ENCODE data around the gene MORN1. TPM values are rescaled to one million over a fixed set of nuclear protein-coding genes. Genes with fewer than 3 reads are reported as not detected.
A peak's percentile ranks its signal among the peaks of the same experiment; 100 is the strongest.

MORN1 gene
- polyA plus RNA-seq, 1 donor: 10.3 TPM

- Histone ChIP-seq H3K4me3 (ENCODE audit: low read length) (no peak overlapping the region), H3K9me3 (ENCODE audit: control insufficient read depth, low read depth, low read length) (peaks cover 12% of the 10 kb centered on the region), H3K27ac (ENCODE audit: low read length) (no peak overlapping the region), H3K36me3 (ENCODE audit: control insufficient read depth, insufficient read depth, low read length) (no peaks in the 10 kb centered on the region), H3K4me1 (ENCODE audit: control insufficient read depth, insufficient read depth, low read length) (peaks cover 52% of the 10 kb centered on the region), H3K27me3 (ENCODE audit: control insufficient read depth, insufficient read depth, low read length) (peaks cover 30% of the 10 kb centered on the region)
- no CpG with 5 or more reads among the region's 34 CpGs for WGBS (ENCODE audit: insufficient coverage, low lambda C conversion rate)
- peak in 1 of 2 donors; percentile 45 for DNase-seq
These were observed 42.7 kb upstream of the MORN1 start for GRCh38 chr1:2433936-2434655.

GRCh38 chr1:2433196-2433595 lies 41.8 kb upstream of the MORN1 start:
- no peak overlapping the region for H3K27ac ChIP-seq (ENCODE audit: low read length)
- peaks cover 30% of the 10 kb centered on the region for H3K27me3 ChIP-seq (ENCODE audit: control insufficient read depth, insufficient read depth, low read length)
- H3K4me3 ChIP-seq (ENCODE audit: low read length): no peak overlapping the region
- H3K9me3 ChIP-seq (ENCODE audit: control insufficient read depth, low read depth, low read length): peaks cover 19% of the 10 kb centered on the region
- DNase-seq: no peak
- peaks cover 52% of the 10 kb centered on the region for H3K4me1 ChIP-seq (ENCODE audit: control insufficient read depth, insufficient read depth, low read length)
- no peaks in the 10 kb centered on the region for H3K36me3 ChIP-seq (ENCODE audit: control insufficient read depth, insufficient read depth, low read length)
- no CpG with 5 or more reads among the region's 13 CpGs for WGBS (ENCODE audit: insufficient coverage, low lambda C conversion rate)

GRCh38 chr1:2432441-2432844 lies 41.1 kb upstream of the MORN1 start:
- WGBS (ENCODE audit: insufficient coverage, low lambda C conversion rate): no CpG with 5 or more reads among the region's 16 CpGs
- peaks cover 30% of the 10 kb centered on the region for H3K27me3 ChIP-seq (ENCODE audit: control insufficient read depth, insufficient read depth, low read length)
- H3K4me1 ChIP-seq (ENCODE audit: control insufficient read depth, insufficient read depth, low read length): peaks cover 52% of the 10 kb centered on the region

GRCh38 chr1:2431518-2431917 lies 40.2 kb upstream of the MORN1 start:
- H3K36me3 ChIP-seq (ENCODE audit: control insufficient read depth, insufficient read depth, low read length): no peaks in the 10 kb centered on the region
- no CpG with 5 or more reads among the region's 10 CpGs for WGBS (ENCODE audit: insufficient coverage, low lambda C conversion rate)
- peaks cover 52% of the 10 kb centered on the region for H3K4me1 ChIP-seq (ENCODE audit: control insufficient read depth, insufficient read depth, low read length)
- H3K27ac ChIP-seq (ENCODE audit: low read length): no peak overlapping the region
- no peak overlapping the region for H3K4me3 ChIP-seq (ENCODE audit: low read length)
- peaks cover 34% of the 10 kb centered on the region for H3K27me3 ChIP-seq (ENCODE audit: control insufficient read depth, insufficient read depth, low read length)
- peaks cover 24% of the 10 kb centered on the region for H3K9me3 ChIP-seq (ENCODE audit: control insufficient read depth, low read depth, low read length)
- DNase-seq: peak in 1 of 2 donors; percentile 16

More at GRCh38 chr1:2432441-2432844, 41.1 kb upstream of the MORN1 start:
- peaks cover 23% of the 10 kb centered on the region for H3K9me3 ChIP-seq (ENCODE audit: control insufficient read depth, low read depth, low read length)
- no peaks in the 10 kb centered on the region for H3K36me3 ChIP-seq (ENCODE audit: control insufficient read depth, insufficient read depth, low read length)
- no peak overlapping the region for H3K27ac ChIP-seq (ENCODE audit: low read length)
- no peak overlapping the region for H3K4me3 ChIP-seq (ENCODE audit: low read length)
- DNase-seq: no peak

- peaks cover 38% of the 10 kb centered on the region for H3K27me3 ChIP-seq (ENCODE audit: control insufficient read depth, insufficient read depth, low read length)
- DNase-seq: peak; percentile 38 to 76
- H3K27ac ChIP-seq (ENCODE audit: low read length): peak overlapping the region; percentile 74
- H3K36me3 ChIP-seq (ENCODE audit: control insufficient read depth, insufficient read depth, low read length): no peaks in the 10 kb centered on the region
- peaks cover 24% of the 10 kb centered on the region for H3K9me3 ChIP-seq (ENCODE audit: control insufficient read depth, low read depth, low read length)
- WGBS (ENCODE audit: insufficient coverage, low lambda C conversion rate): no CpG with 5 or more reads among the region's 16 CpGs
- no peak overlapping the region for H3K4me3 ChIP-seq (ENCODE audit: low read length)
- peaks cover 52% of the 10 kb centered on the region for H3K4me1 ChIP-seq (ENCODE audit: control insufficient read depth, insufficient read depth, low read length)
These were observed 39.7 kb upstream of the MORN1 start for GRCh38 chr1:2431103-2431502.

GRCh38 chr1:2430592-2430973 lies 39.2 kb upstream of the MORN1 start:
- peak; percentile 82 to 93 for DNase-seq
- H3K27me3 ChIP-seq (ENCODE audit: control insufficient read depth, insufficient read depth, low read length): peaks cover 38% of the 10 kb centered on the region
- no peak overlapping the region for H3K4me3 ChIP-seq (ENCODE audit: low read length)
- H3K27ac ChIP-seq (ENCODE audit: low read length): peak overlapping the region; percentile 74
- no peaks in the 10 kb centered on the region for H3K36me3 ChIP-seq (ENCODE audit: control insufficient read depth, insufficient read depth, low read length)
- WGBS (ENCODE audit: insufficient coverage, low lambda C conversion rate): no CpG with 5 or more reads among the region's 10 CpGs
- peaks cover 24% of the 10 kb centered on the region for H3K9me3 ChIP-seq (ENCODE audit: control insufficient read depth, low read depth, low read length)
- H3K4me1 ChIP-seq (ENCODE audit: control insufficient read depth, insufficient read depth, low read length): peaks cover 52% of the 10 kb centered on the region

GRCh38 chr1:2429780-2430591 lies 38.6 kb upstream of the MORN1 start:
- H3K27ac ChIP-seq (ENCODE audit: low read length): peak overlapping the region; percentile 74
- H3K4me1 ChIP-seq (ENCODE audit: control insufficient read depth, insufficient read depth, low read length): peaks cover 48% of the 10 kb centered on the region
- DNase-seq: no peak
- no peak overlapping the region for H3K4me3 ChIP-seq (ENCODE audit: low read length)
- peaks cover 38% of the 10 kb centered on the region for H3K27me3 ChIP-seq (ENCODE audit: control insufficient read depth, insufficient read depth, low read length)
- no peaks in the 10 kb centered on the region for H3K36me3 ChIP-seq (ENCODE audit: control insufficient read depth, insufficient read depth, low read length)
- WGBS (ENCODE audit: insufficient coverage, low lambda C conversion rate): no CpG with 5 or more reads among the region's 20 CpGs
- H3K9me3 ChIP-seq (ENCODE audit: control insufficient read depth, low read depth, low read length): peaks cover 24% of the 10 kb centered on the region

GRCh38 chr1:2428490-2428889 lies 37.1 kb upstream of the MORN1 start:
- Histone ChIP-seq H3K27me3 (ENCODE audit: control insufficient read depth, insufficient read depth, low read length) (peaks cover 23% of the 10 kb centered on the region), H3K4me1 (ENCODE audit: control insufficient read depth, insufficient read depth, low read length) (peaks cover 33% of the 10 kb centered on the region)
- WGBS (ENCODE audit: insufficient coverage, low lambda C conversion rate): 100% methylated on average over 1 of the region's 28 CpGs

GRCh38 chr1:2427976-2428375 lies 36.6 kb upstream of the MORN1 start:
- WGBS (ENCODE audit: insufficient coverage, low lambda C conversion rate): no CpG with 5 or more reads among the region's 10 CpGs
- Histone ChIP-seq H3K27me3 (ENCODE audit: control insufficient read depth, insufficient read depth, low read length) (peaks cover 18% of the 10 kb centered on the region), H3K4me1 (ENCODE audit: control insufficient read depth, insufficient read depth, low read length) (peaks cover 29% of the 10 kb centered on the region), H3K9me3 (ENCODE audit: control insufficient read depth, low read depth, low read length) (peaks cover 24% of the 10 kb centered on the region), H3K36me3 (ENCODE audit: control insufficient read depth, insufficient read depth, low read length) (no peaks in the 10 kb centered on the region), H3K27ac (ENCODE audit: low read length) (no peak overlapping the region), H3K4me3 (ENCODE audit: low read length) (no peak overlapping the region)
- DNase-seq: no peak

More at GRCh38 chr1:2428490-2428889, 37.1 kb upstream of the MORN1 start:
- Histone ChIP-seq H3K9me3 (ENCODE audit: control insufficient read depth, low read depth, low read length) (peaks cover 24% of the 10 kb centered on the region), H3K36me3 (ENCODE audit: control insufficient read depth, insufficient read depth, low read length) (no peaks in the 10 kb centered on the region), H3K4me3 (ENCODE audit: low read length) (no peak overlapping the region), H3K27ac (ENCODE audit: low read length) (no peak overlapping the region)
- DNase-seq: no peak

- Histone ChIP-seq H3K9me3 (ENCODE audit: control insufficient read depth, low read depth, low read length) (peaks cover 24% of the 10 kb centered on the region), H3K27me3 (ENCODE audit: control insufficient read depth, insufficient read depth, low read length) (peaks cover 8% of the 10 kb centered on the region), H3K27ac (ENCODE audit: low read length) (no peak overlapping the region), H3K36me3 (ENCODE audit: control insufficient read depth, insufficient read depth, low read length) (no peaks in the 10 kb centered on the region), H3K4me1 (ENCODE audit: control insufficient read depth, insufficient read depth, low read length) (peaks cover 21% of the 10 kb centered on the region), H3K4me3 (ENCODE audit: low read length) (no peak overlapping the region)
- no CpG with 5 or more reads among the region's 18 CpGs for WGBS (ENCODE audit: insufficient coverage, low lambda C conversion rate)
- no peak for DNase-seq
These were observed 35.7 kb upstream of the MORN1 start for GRCh38 chr1:2427051-2427450.

Data from large intestine (tissue), 3 donors.